ENCODE measurements around the gene OBSCN. TPM values are rescaled to one million over a fixed set of nuclear protein-coding genes. Genes with fewer than 3 reads are reported as not detected.

The OBSCN gene
- total RNA-seq, 2 experiments from 2014 or later, result 29.5 to 45.2 TPM

GRCh38 chr1:228367798-228368791, 160.3 kb downstream of the OBSCN start:
- no peaks in the 10 kb centered on the region for H3K36me3 ChIP-seq (ENCODE audit: insufficient read depth, low read length)
- H3K27ac ChIP-seq (ENCODE audit: low read depth, low read length, poor library complexity, severe bottlenecking), result no peak overlapping the region
- H3K4me1 ChIP-seq (ENCODE audit: insufficient read depth, low read length, poor library complexity, severe bottlenecking), result peaks cover 8% of the 10 kb centered on the region
- H3K4me2 ChIP-seq (ENCODE audit: low read length), result peak overlapping the region; percentile 30; the same call in 1 of the 2 replicates
- no peaks in the 10 kb centered on the region for H4K20me1 ChIP-seq (ENCODE audit: insufficient read depth, low read length)
- no peaks in the 10 kb centered on the region for H3K79me2 ChIP-seq (ENCODE audit: insufficient read depth, low read depth, low read length)
- intact Hi-C loops (cut with micrococcal nuclease; ENCODE audit: unreplicated experiment), result no loop called here
- peak; percentile 8 for DNase-seq (ENCODE audit: low spot score)
- H2AFZ ChIP-seq (ENCODE audit: low read length), result no peak overlapping the region
- ChIA-PET CTCF (ENCODE audit: unreplicated experiment) (no interaction called here), POLR2A (no interaction called here)
- H3K9me3 ChIP-seq (ENCODE audit: low read length), result no peaks in the 10 kb centered on the region
- no peaks in the 10 kb centered on the region for H3K9me2 ChIP-seq (ENCODE audit: insufficient read depth, low read length)
- no TSS peak for BruUV-seq (replicated peaks)
- no peak overlapping the region for H3K4me3 ChIP-seq (ENCODE audit: low read depth, low read length, poor library complexity, severe bottlenecking)
- TF ChIP-seq EZH2phosphoT487 (IDR thresholded peaks at IDR 0.05; ENCODE audit: borderline replicate concordance, low read depth, low read length) (no peak), CTCF (conservative IDR thresholded peaks at IDR 0.05; ENCODE audit: low read length) (no peak)

- TF ChIP-seq CTCF (conservative IDR thresholded peaks at IDR 0.05; ENCODE audit: low read length), result no peak
- TF ChIP-seq EZH2phosphoT487 (IDR thresholded peaks at IDR 0.05; ENCODE audit: borderline replicate concordance, low read depth, low read length), result no peak
- Histone ChIP-seq H3K79me2 (ENCODE audit: insufficient read depth, low read depth, low read length) (no peaks in the 10 kb centered on the region), H3K9me3 (ENCODE audit: low read length) (no peaks in the 10 kb centered on the region), H3K27ac (ENCODE audit: low read depth, low read length, poor library complexity, severe bottlenecking) (no peak overlapping the region), H2AFZ (ENCODE audit: low read length) (no peak overlapping the region), H3K36me3 (ENCODE audit: insufficient read depth, low read length) (no peaks in the 10 kb centered on the region), H3K9me2 (ENCODE audit: insufficient read depth, low read length) (no peaks in the 10 kb centered on the region), H3K4me1 (ENCODE audit: insufficient read depth, low read length, poor library complexity, severe bottlenecking) (peaks cover 8% of the 10 kb centered on the region), H4K20me1 (ENCODE audit: insufficient read depth, low read length) (no peaks in the 10 kb centered on the region), H3K4me2 (ENCODE audit: low read length) (no peak overlapping the region), H3K4me3 (ENCODE audit: low read depth, low read length, poor library complexity, severe bottlenecking) (no peak overlapping the region)
- DNase-seq (ENCODE audit: low spot score), result no peak
- intact Hi-C loops (cut with micrococcal nuclease; ENCODE audit: unreplicated experiment), result no loop called here
- ChIA-PET CTCF (ENCODE audit: unreplicated experiment) (no interaction called here), POLR2A (no interaction called here)
- BruUV-seq (replicated peaks), result no TSS peak
Measured at GRCh38 chr1:228368801-228369607, 161.2 kb downstream of the OBSCN start.

Data from OCI-LY7 (cell line).